Renal pelvis (tissue), 4 donors: ENCODE measurements around the gene CAVIN1. TPM values are rescaled to one million over a fixed set of nuclear protein-coding genes. Genes with fewer than 3 reads are reported as not detected.
A peak's percentile ranks its signal among the peaks of the same experiment; 100 is the strongest.
"Not testable (repeated sequence)": the region's sequence is repeated elsewhere in the genome, so short reads cannot be mapped to it uniquely, and the experiment has no call there.

ENCODE experiments used
- DNase-seq: peaks from one replicate; pipeline ENCODE4 v3.0.0-alpha.2; 2013
- polyA plus RNA-seq, 3 donors: library from polyadenylated mRNA; unstranded; fragments of 120-200 nt; gene quantifications; one replicate each; pipeline ENCODE4 v1.2.1, GENCODE V29; 2013; ENCODE audit not compliant: insufficient read length in 3 of 3

Gene CAVIN1
- polyA plus RNA-seq, 3 donors, result 55.7 to 69.0 (median 59.8) TPM

DNA sequence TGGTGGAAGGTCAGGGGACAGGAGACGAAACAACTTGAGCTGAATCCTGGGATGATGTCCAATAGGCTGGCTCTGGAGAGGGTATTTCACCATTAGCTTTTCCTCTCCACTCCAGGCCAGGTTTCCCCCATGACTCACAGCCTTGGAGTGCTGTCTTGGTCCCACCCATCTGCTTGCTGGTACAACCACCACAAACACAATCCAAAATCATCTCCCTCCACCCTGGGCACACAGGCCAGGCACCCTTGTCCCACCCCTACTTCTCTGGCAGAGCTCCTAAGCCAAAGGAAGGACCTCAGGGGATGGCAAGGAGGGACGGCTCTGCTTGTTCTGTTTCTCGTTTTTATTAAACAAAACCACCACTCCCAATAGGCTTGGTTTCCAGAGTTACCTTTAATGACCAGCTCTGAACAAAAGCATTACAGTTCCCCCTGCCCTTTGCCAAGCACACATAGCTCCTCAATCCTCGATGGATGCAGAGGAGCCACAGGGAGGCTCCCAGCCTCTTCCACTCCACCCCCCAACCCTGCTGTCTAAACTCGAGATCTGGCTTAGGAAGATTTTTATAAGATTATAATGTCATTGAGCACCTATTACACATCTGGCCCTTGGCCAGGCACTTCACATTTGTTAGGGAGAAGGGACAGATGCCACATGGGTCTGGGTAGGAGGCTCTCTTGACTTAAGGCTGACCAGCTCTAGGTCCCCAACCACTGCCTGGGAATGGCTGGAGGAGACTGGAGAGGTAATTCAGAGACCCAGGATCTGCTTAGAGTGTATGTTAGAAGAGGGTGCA is 13.3 kb downstream of the CAVIN1 start:
- no peak for DNase-seq

DNA sequence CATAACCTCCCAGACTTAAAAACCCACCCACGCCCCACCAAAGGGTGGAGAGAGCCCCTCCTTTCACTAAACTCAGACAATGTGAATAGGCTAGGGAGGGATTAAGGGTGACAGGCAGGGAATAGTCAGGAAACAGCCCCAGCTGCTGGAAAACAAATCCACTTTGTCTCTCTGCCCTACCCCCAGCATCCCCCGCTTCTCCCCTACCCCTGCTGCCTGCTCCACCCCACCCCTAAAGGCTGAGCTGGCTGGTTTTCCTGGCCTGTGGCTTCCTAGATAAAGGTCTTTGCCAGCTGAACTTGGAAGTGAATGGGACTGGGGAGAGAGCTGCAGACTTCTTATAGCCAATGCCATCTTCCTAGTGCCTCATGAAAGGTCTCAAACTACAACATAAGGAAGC is 15.0 kb downstream of the CAVIN1 start:
- DNase-seq, result no peak

DNA sequence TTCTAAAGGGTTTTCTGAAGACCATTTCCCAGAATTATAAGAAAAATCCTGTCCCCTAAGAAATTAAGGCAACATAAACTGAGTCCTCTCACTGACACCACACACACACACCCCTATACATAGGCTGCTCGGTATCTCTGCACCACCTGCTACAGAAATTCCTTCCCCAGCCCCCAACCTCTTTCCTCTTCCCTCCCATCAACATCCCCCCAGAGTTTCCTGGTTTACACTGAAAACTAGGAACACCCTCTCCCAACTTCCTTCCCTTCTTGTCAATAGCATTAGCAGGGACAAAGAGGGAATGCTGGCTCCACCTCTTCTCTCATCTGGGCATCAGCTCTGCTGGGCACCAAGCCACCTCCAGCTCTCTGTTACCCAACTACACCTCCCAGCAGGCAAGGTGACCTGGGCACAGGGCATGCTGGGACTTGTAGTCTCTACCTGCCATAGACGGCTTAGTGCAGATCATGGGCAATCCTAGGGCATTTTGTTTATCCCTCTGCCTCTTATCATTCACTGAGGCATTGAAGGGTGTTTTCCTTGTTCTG is 15.7 kb downstream of the CAVIN1 start:
- no peak for DNase-seq

DNA sequence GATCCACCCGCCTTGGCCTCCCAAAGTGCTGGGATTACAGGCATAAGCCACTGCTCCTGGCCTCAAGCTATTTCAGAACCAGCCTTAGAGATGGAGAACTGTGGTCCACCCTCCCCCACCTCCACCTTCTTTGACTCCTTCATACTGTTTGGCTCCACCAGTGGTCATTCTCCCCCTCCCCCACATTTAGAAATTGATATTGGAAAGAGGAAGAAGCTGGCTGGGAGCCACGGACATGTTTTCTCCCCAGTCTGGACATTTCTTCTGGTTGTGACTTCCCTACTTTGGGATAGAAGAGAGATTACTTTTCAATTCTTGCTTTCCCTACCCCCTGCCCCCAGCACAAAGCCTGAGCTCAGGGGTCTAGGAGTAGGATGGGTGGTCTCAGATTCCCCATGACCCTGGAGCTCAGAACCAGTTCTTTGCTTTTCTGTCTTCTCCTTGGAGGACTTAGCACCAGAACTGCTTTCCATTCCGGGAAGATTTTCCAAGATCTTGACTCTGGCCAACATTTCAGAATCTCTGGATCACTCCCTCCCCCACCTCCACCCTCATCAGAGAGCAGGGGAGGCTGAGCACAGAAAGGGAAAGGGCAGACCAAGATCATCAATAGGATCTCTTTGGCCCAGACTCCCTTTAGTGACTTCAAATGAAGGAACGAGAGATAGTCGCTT is 16.3 kb downstream of the CAVIN1 start:
- no peak for DNase-seq

DNA sequence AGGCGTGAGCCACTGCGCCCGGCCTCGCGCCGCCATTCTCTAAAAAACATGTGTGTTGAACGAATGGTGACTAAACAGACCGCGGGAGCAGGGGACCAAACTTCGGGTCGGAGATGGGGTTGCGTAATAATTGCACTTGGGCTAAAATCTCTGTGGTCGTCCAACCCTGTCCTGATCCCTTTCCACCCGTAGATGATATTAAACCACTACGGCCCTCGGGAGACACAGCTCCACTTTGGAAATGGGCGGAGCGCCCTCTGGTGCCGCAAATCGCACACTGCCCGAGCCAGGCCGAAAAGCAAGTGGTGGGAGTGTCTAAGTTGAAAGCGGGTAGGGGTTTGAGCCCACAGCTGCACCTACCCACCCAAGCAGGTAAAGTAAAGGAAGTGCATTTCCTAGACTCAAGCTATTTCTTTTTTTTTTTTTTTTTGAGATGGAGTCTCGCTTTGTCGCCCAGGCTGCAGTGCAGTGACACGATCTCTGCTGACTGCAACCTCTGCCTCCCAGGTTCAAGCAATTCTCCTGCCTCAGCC is 17.0 kb downstream of the CAVIN1 start:
- DNase-seq, result no peak

DNA sequence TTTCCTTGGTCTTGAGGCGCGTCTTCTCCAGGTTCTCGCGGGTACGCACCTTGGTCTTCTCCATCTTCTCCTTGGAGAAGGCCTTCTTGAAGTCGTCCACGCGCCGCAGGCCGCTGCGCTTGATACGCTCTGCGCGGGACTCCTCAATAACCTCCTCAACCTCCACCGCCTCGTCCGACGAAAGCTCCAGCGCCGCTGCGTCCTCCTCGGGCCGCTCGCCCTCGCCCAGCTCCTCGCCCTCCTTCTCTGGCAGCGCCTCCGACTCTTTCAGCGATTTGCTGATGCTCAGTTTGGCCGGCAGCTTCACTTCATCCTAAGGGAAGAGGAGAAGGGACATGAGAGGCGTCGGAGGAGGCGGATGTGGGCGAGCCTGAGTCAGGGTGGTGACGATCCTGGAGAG is 18.0 kb downstream of the CAVIN1 start:
- DNase-seq, result no peak

DNA sequence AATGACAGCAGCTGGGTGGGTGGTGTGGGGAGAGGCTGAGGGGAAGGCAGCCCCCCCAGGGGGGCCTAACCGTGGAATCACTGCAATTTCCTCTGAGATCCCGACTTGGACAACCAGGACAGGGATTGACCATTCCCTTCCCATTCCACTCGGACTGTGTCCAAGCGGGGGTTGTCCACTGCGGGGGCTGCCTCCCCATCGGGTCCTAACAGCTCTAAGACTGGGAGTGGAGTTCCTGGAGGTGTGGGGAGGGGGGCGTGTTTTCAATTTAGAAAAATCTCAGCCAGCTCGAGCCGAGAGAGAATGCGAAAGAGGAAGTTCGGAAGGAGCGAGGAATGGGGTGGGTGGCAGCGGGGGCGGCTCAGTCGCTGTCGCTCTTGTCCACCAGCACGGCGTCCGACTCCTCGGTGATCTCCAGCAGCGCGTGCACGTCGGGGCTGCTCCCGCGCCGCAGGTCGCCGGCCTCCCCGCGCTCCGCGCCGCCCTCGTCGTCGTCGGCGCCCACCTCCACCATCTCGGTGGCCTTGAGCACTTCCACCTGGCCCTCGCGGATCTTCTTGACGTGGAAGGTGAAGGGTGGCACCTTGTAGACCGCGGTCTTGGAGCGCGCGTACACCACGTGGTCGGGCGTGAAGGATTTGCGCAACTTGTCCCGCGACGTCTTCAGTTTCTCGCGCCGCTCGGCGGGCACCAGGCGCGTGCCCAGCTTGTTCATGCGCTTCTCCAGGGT is 18.6 kb downstream of the CAVIN1 start:
- no peak for DNase-seq

DNA sequence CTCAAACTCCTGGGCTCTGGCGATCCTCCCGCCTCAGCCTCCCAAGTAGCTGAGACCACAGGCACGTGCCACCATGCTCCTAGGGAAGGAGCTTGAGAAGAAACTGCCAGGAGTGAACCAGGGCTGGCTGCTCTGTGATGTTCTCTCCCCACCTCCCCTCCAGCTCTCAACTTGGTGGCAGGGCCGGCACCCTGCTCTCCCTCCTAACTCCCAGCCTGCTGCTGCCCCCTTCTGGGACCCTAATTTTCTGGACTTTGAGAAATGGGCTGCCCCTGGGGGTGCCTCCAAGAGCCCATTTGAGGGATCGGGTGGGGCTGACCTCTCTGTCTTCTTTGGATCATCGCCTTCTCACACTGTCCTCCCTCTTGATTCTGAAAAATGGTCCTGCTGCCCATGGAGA is 19.9 kb downstream of the CAVIN1 start:
- no peak for DNase-seq

DNA sequence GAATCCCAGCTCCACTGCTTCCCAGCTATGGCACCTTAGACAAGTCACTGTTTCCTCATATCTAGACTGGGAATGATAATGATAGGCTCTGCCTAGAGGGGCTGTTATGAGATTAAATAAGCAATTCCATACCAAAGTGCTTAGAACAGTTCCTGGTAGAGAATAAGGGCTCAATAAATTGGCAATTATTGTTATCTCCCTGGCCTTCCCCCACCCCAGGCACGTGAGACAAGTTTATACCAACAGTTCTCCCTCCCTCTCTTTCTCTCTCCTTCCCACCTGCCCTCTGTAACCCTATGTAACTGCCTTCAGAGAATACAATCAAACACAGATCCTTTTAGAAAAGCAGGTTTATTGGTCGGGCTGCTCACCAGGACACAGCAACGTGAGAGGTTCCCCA is 20.9 kb downstream of the CAVIN1 start:
- DNase-seq, result no peak

DNA sequence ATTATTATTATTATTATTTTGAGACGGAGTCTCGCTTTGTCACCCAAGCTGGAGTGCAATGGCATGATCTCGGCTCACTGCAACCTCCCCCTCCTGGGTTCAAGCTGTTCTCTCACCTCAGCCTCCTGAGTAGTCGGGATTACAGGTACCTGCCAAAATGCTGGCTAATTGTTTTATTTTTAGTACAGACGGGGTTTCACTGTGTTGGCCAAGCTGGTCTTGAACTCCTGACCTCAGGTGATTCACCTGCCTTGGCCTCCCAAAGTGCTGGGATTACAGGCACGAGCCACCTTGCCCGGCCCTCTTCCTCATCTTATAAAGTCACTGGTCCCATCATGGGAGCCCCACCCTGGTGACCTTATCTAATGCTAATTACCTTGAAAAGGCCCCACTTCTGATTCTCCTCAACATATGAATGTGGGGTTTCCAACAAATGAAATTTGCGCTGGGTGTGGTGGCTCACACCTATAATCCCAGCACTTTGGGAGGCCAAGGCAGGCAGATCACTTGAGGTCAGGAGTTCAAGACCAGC is 22.1 kb downstream of the CAVIN1 start:
- not testable (repeated sequence) for DNase-seq

DNA sequence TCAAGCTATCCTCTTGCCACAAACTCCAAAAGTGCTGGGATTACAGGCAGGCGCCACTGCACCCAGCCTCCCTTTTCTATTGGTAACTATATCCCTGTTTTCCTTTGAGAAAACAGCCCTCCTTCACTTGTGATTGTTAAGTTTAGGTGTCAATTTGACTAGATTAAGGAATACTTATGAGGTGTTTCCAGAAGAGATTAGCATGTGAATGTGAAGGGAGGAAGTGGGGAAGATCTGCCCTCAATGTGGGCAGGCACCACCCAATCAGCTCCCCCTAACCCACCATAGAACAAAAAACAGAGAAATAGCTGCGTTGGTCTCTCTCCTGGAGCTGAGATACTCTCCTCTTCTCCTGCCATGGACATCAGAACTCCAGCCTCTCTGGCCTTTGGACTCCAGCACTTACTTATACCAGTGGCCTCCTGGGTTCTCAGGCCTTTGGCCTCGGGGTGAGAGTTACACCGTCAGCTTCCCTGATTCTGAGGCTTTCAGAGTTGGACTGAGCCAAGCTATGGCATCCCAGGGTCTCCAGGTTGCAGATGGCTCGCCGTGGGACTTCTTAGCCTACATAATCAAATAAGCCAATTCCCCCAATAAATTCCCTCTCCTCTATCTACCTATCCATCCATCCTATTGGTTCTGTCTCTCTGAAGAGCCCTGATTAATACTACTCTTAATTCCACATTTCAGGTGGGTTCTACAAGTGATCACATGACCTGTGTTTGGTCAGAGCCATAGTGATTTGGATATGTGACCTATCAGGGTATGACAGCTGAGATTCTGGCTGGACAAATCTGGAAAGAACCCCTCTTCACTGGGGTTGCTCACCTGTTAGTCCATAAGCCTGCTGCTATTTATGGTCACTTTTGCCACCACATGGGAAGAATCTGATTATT is 22.9 kb downstream of the CAVIN1 start:
- no peak for DNase-seq

DNA sequence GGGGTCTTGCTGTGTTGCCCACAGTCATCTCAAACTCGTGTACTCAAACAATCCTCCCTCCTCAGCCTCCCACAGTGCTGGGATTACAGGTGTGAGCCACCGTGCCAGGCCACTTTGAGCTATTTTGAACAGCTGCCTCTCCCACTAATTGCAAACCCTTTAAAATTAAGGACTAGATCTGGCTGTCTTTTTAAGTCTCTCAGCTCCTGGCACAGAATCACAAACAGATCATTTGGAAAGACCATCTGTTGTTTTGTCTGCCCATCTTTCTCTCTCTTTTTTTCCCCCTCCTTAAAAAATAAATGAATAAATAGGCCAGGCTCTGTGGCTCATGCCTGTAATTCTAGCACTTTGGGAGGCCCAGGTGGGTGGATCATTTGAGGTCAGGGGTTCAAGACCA is 23.9 kb downstream of the CAVIN1 start:
- no peak for DNase-seq

DNA sequence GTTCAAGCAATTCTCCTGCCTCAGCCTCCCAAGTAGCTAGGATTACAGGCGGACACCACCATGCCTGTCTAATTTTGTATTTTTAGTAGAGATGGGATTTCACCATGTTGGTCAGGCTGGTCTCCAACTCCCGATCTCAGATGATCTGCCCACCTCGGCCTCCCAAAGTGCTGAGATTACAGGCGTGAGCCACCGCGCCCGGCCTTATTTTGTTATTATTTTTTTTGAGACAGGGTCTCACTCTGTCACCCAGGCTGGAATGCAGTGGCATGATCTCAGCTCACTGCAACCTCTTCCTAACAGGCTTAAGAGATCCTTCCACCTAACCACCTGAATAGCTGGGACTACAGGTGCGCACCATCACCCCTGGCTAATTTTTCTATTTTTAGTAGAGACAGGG is 27.5 kb downstream of the CAVIN1 start:
- DNase-seq, result not testable (repeated sequence)

DNA sequence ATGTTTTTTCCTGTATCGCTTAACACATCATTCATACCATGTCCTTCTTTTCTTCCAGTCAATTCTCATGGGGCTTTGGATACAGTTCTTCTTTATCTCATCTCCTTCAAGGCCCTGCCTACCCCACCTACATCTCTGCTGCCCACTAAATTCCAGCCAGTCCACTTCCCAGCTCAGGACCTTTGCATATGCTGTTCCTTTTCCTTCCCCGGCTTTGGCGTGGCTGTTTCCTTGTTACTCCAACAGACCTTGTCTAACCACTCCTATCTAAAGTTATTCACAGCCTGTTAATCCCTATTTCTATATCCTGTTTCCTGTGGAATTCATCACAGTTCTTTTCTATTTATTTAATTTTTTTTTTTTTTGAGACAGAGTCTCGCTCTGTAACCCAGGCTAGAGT is 28.2 kb downstream of the CAVIN1 start:
- no peak for DNase-seq

DNA sequence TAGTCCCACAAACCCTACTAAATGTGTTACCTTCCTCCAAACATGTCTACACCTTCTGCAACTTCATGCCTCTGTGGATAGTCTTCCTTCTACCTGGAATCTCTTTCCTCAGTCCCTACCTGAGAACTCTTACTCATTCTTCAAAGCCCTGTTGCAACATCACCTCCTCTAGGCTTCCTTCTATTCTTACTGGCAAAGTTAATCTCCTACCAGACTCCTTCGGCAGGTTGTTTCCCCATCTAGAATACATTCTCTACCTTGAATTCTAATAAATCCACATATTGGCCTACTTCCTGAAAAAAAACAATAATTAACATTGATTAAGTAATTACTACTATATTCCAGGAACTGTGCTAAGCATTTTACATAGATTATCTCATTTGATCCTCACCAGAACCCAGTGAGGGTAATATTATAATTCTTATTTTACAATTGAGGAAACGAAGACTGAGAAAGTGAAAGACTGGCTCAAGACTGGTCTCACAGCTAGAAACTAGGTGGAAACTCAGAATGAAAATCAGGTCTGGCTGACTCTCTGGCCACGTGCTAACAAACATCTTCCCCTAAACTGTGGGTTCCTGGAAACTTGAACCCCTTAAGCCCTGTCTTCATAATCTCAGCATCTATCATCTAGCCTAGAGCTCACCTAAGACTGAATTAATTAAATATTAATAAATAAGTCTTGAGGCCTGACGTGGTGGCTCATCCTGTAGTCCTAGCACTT is 30.2 kb downstream of the CAVIN1 start:
- DNase-seq, result no peak

DNA sequence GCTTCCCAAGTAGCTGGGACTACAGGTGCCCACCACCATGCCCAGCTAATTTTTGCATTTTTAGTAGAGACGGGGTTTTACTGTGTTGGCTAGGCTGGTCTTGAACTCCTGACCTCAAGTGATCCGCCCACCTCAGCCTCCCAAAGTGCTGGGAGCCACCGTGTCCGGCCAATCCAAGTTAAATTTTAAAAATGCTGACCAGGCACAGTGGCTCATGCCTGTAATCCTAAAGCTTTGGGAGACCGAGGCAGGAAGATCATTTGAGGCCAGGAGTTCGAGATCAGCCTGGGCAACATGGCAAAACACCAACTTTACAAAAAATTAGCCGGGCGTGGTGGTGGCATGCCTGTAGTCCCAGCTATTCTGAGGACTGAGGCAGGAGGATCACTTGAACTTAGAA is 31.6 kb downstream of the CAVIN1 start:
- not testable (repeated sequence) for DNase-seq

DNA sequence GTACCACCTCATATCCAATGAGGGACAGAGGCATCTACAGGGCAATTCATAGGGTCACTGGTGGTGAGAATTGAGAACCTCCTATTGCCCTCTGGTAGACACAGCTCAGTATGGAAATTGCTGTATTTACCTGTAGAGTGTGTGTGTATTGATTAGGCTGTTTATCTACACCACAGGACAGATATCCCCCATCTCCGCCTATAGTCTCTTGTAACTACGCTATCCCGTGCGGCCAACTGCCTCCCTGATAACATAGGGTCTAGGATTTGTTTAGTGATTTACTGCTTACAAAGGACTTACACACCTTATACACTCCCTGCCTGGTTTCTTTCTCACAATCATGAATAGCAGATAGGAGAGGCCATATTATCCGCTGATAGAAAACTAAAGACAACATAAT is 33.2 kb downstream of the CAVIN1 start:
- DNase-seq, result no peak

DNA sequence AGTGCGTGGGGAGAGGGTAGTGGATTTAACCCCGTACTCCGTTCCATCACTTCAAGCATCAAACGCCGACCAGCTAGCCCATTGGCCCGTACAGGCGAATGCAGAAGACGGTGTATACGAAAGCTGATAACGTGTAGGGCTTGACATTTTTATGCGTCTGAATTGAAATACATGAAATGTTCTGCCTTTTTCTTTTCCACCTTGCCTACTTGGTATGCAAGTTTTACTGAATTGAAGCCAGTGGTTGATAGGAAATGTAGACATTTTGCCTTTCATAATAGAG is 34.0 kb downstream of the CAVIN1 start:
- no peak for DNase-seq

DNA sequence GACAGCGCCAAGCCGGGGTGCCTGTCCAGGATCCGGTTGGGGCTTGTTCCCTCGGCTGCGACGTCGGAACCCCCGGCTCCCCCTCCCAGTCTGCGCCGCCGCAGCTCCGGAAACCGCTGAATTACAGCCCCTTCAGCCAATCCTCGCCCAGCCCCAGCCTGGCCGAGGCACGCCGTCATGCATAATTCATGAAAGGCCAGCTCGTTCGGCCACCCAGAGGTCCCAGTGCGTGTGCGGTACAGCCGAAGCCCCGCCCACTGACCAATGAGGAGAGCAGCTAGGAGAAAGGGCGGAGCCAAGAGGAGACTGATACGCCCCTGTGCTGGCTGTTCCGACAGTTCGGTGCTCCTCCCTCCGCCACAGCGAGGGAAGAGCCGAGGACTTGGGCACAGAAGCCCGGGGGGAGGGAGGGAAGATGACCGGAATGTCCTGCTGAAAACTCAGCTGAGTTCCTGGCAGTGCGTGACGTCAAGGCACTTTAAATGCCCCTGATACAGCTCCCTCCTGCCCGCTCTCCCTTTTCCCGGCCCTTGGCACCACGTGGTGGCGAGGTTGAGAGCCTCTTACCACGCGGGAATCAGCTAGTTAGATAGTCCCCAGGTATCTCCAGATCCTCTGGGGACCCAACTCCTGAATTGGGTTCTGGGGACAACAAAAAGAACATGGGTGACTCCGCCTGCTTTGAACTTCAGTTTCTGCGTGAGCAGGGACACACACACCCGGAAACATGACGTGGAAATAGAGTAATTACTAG is 34.5 kb downstream of the CAVIN1 start, which contains the start of gene STAT3:
Gene STAT3, minus strand, starts transcription at position 62 of the 754 bp plus-strand sequence. CDS start 39,926 bp downstream, outside the sequence.
- DNase-seq, result peak; percentile 100
